Non-pigmented ciliary epithelial cell (primary cell): Measurements from ENCODE around the gene GARIN1A.
A peak's percentile ranks its signal among the peaks of the same experiment; 100 is the strongest.
"Not testable (repeated sequence)": the region's sequence is repeated elsewhere in the genome, so short reads cannot be mapped to it uniquely, and the experiment has no call there.

Experiments
- DNase-seq: peaks from one replicate; pipeline ENCODE4 v3.0.0-alpha.2; 2010; ENCODE audit warnings: low read depth

The GARIN1A gene

DNA sequence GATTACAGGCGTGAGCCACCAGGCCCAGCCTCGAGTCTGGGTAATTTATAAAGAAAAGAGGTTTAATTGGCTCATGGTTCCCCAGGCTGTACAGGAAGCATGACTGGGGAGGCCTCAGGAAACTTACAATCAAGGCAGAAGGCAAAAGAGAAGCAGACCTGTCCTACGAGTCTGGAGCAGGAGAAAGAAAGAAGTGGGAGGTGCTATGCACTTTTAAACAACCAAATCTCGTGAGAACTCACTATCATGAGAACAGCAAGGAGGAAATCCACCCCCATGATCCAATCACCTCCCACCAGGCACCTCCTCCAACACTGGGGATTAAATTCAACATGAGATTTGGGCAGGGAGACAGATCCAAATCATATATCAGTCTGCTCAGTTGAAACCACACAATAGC lies 11.6 kb downstream of the GARIN1A start:
- not testable (repeated sequence) for DNase-seq

DNA sequence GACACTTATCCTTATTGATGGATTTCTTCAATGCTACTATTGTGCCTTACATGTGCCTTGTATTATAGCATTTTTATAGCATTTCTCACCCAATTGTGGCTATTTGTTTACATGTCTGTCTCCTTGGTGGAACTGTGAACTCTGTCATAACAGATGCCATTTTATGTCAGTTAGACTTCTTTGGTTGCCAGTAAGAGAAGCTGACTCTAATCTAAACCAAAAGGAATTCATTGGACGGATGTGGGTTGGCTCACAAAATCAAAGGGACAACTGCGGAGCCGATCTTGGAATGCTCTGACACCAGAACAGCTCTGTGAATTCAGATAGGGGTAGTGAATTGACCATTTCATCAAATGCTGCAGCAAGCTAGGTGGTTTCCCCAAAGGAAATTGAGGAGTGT lies 15.0 kb downstream of the GARIN1A start:
- DNase-seq, result no peak

GRCh38 chr7:128688492-128688891 lies 16.4 kb downstream of the GARIN1A start:
- DNase-seq, result no peak

DNA sequence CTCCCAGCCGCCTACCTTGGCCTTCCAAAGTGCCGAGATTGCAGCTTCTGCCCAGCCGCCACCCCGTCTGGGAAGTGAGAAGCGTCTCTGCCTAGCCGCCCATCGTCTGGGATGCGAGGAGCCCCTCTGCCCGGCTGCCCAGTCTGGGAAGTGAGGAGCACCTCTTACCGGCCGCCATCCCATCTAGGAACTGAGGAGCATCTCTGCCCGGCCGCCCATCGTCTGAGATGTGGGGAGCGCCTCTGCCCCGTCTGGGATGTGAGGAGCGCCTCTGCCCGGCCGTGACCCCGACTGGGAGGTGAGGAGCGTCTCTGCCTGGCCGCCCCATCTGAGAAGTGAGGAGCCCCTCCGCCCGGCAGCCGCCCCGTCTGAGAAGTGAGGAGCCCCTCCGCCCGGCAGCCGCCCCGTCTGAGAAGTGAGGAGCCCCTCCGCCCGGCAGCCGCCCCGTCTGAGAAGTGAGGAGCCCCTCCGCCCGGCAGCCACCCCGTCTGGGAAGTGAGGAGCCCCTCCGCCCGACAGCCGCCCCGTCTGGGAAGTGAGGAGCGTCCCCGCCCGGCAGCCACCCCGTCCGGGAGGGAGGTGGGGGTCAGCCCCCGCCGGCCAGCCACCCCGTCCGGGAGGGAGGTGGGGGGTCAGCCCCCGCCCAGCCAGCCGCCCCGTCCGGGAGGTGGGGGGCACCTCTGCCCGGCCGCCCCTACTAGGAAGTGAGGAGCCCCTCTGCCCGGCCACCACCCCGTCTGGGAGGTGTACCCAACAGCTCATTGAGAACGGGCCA lies 17.3 kb downstream of the GARIN1A start:
- not testable (repeated sequence) for DNase-seq

DNA sequence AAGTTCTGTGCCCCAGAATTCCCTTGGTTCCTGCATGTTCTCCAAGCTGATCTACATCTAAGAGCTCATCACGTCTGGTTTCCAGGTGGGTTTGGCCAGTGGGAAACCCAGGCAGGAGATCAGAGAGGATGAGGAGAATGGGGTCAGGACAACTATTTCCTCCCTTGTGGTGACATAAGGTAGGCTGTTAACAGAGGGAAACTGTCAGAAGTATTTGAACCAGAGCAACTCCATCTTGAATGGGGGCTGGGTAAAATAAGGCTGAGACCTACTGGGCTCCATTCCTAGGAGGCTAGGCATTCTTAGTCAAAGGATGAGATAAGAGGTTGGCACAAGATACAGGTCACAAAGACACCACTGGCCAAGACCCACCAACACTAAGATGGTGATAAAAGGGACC lies 19.1 kb downstream of the GARIN1A start:
- no peak for DNase-seq

GRCh38 chr7:128692623-128693270 lies 20.7 kb downstream of the GARIN1A start:
- DNase-seq, result no peak

- no peak for DNase-seq
Observed at GRCh38 chr7:128693373-128694015, 21.4 kb downstream of the GARIN1A start.

GRCh38 chr7:128694738-128695137 lies 22.6 kb downstream of the GARIN1A start:
- DNase-seq, result no peak

GRCh38 chr7:128697302-128697905 lies 25.3 kb downstream of the GARIN1A start:
- DNase-seq, result peak; percentile 17

- no peak for DNase-seq
Observed at GRCh38 chr7:128699196-128699712, 27.2 kb downstream of the GARIN1A start.

GRCh38 chr7:128699895-128700294 lies 27.8 kb downstream of the GARIN1A start:
- DNase-seq, result no peak

DNA sequence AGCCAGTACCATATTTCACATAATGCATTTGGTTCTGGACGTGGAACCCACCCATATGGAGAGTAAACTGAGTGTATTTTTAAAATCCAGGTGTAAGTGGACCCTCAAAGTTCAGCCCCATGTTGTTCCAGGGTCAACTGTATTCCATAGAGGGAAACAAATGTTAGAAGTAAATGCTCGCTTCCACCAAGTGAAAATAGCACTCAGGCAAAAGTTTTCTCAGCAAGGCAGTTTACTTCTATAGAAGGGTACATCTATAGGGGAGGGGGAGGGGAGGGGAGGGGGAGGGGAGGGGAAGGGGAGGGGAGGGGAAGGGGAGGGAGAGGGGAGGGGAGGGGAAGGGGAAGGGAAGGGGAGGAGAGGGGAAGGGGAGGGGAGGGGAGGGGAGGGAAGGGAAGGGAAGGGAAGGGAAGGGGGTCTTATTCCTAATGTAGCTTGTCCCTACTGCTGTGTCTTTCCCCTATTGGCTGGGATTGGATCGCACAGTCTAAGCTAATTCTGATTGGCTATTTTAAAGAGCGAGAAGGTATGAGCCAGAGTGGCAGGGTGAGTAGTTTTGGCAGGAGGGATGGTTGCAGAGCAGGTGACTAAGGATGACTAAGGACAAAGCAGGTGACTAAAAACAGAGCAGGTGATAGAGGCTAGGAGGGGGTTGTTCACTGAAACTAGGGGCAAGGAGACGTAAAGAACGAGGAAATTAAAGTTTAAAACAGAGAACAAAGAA lies 29.1 kb downstream of the GARIN1A start:
- no peak for DNase-seq

DNA sequence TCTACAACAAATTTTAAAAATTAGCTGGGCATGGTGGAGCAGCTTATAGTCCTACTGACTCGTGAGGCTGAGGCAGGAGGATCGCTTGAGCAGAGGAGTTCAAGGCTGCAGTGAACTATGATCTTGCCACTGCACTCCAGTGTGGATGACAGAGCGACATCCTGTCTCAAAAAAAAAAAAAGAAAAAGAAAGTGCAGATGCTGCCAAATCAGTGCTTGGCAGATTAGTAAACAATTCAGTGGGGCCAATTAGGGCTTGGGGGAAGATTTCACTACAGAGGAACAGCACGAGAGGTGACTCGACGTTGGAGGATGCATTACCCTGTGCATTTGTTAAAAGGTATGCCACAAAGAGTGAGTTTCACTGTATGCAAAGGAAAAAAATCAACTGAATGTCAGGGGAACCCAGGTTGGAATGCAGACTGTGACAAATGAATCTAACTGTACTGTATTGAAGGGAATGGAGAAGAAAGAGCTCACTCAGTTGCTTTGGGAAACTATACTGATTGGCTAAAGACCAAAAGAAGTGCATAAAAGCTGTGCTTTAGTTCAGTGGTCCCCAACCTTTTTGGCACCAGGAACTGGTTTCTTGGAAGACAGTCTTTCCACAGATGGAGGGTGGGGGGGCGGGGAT lies 31.6 kb downstream of the GARIN1A start:
- DNase-seq, result no peak

DNA sequence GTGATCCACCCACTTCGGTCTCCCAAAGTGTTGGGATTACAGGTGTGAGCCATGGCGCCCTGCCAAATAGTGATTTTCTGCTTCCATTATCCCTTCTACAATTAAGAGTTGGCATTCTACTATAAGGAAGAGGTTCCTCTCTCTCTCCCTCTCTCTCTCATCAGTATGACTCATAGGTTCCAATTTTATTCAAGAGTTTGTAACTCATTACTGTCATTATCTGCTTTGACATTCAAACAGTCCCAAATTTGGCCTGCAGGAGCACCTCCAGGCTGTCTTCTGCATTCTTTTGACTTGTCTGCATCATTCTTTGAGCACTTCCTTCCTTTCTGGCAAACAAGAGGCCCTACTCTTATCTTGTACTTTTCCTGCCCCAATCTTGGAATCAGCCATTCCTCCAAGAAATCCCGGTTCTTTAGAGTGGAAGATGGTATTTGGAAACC lies 33.8 kb downstream of the GARIN1A start:
- no peak for DNase-seq

GRCh38 chr7:128707752-128708151 lies 35.7 kb downstream of the GARIN1A start:
- no peak for DNase-seq

- DNase-seq, result no peak
Observed at GRCh38 chr7:128708235-128708634, 36.1 kb downstream of the GARIN1A start.

DNA sequence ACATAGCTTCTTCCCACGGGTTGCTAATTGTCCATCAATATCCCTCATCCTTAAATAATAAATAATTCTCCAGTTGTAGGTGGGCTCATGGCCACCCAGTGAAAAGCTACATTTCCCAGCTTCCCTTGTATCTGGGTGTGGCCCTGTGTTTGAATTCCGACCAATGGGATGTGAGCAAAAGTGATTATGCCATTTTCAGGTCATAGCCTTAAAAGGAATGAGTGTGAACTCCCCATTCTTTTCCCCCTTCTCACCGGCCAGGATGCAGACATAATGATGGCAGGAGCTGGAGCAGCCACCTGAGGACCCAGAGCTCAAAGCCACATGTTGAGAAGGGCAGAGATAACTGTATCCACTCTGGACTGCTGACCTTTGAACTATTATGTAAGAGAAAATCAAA lies 36.7 kb downstream of the GARIN1A start:
- DNase-seq, result no peak

DNA sequence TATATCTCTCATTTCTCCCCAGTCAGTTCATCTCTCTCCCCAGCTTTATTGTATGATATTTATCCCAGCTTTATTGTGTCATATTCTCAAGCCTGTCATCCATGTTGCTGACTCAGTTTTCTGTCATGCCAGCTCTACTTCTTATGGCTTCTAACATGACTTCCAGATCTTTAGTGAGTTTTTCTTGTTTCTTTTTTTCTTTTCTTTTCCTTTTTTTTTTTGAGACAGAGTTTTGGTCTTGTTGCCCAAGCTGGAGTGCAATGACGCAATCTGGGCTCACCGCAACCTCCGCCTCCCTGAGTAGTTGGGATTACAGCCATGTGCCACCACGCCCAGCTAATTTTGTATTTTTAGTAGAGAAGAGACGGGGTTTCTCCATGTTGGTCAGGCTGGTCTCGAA lies 38.4 kb downstream of the GARIN1A start:
- no peak for DNase-seq

- DNase-seq, result no peak
Observed at GRCh38 chr7:128713794-128714193, 41.7 kb downstream of the GARIN1A start.

GRCh38 chr7:128714701-128715495 lies 42.8 kb downstream of the GARIN1A start:
- no peak for DNase-seq
